GM18868 (cell line): ENCODE data around the gene SDK2.

Experiments used
- ATAC-seq: cut with Tn5 transposase; IDR thresholded peaks from one replicate; pipeline ENCODE4 v1.9.1; 2021; ENCODE audit warnings: mild to moderate bottlenecking, moderate library complexity; ENCODE audit not compliant: unreplicated experiment

The SDK2 gene

GRCh38 chr17:73430165-73430680, 214.0 kb downstream of the SDK2 start:
- ATAC-seq, result no peak

GRCh38 chr17:73429440-73430164, 214.6 kb downstream of the SDK2 start:
- ATAC-seq, result peak; percentile 83

- ATAC-seq, result no peak
These were observed 217.0 kb downstream of the SDK2 start for GRCh38 chr17:73427198-73427597.

- ATAC-seq, result no peak
These were observed 219.7 kb downstream of the SDK2 start for GRCh38 chr17:73424571-73424970.

GRCh38 chr17:73423806-73424205, 220.4 kb downstream of the SDK2 start:
- no peak for ATAC-seq

GRCh38 chr17:73423159-73423715, 221.0 kb downstream of the SDK2 start:
- ATAC-seq, result no peak

GRCh38 chr17:73422121-73422520, 222.1 kb downstream of the SDK2 start:
- ATAC-seq, result no peak

GRCh38 chr17:73420897-73421296, 223.3 kb downstream of the SDK2 start:
- no peak for ATAC-seq

GRCh38 chr17:73419881-73420280, 224.4 kb downstream of the SDK2 start:
- no peak for ATAC-seq

GRCh38 chr17:73419051-73419450, 225.2 kb downstream of the SDK2 start:
- ATAC-seq, result no peak

GRCh38 chr17:73415782-73416181, 228.5 kb downstream of the SDK2 start:
- no peak for ATAC-seq

- no peak for ATAC-seq
These were observed 229.9 kb downstream of the SDK2 start for GRCh38 chr17:73414171-73414955.

GRCh38 chr17:73412914-73413313, 231.3 kb downstream of the SDK2 start:
- no peak for ATAC-seq

- no peak for ATAC-seq
These were observed 232.9 kb downstream of the SDK2 start for GRCh38 chr17:73411313-73411747.

- no peak for ATAC-seq
These were observed 233.5 kb downstream of the SDK2 start for GRCh38 chr17:73410586-73411312.

GRCh38 chr17:73404246-73404645, 240.0 kb downstream of the SDK2 start:
- no peak for ATAC-seq

GRCh38 chr17:73402466-73402865, 241.8 kb downstream of the SDK2 start:
- no peak for ATAC-seq

GRCh38 chr17:73401911-73402310, 242.3 kb downstream of the SDK2 start:
- no peak for ATAC-seq

- ATAC-seq, result no peak
These were observed 243.2 kb downstream of the SDK2 start for GRCh38 chr17:73400915-73401545.

- ATAC-seq, result no peak
These were observed 245.2 kb downstream of the SDK2 start for GRCh38 chr17:73399056-73399455.
